Head of caudate nucleus (tissue), 42 donors: Measurements from ENCODE around the gene GET4.
A peak's percentile ranks its signal among the peaks of the same experiment; 100 is the strongest.
"Not testable (repeated sequence)": the region's sequence is repeated elsewhere in the genome, so short reads cannot be mapped to it uniquely, and the experiment has no call there.

ENCODE experiments used
- DNase-seq, 42 donors: peaks; one replicate each; pipeline versions ENCODE4 v3.0.0 to v3.0.0-alpha.2; 2020 to 2021; ENCODE audit warnings: mixed read lengths in 7 of 42
- intact Hi-C: fragments of 100-400 bp; cut with DNase I; formaldehyde crosslinking; loops from one replicate; pipeline ENCODE4 v1.15.0; 2022

The GET4 gene

GRCh38 chr7:929311-929711 is 53.0 kb downstream of the GET4 start:
- peak in 37 of 42 donors; percentile 38 to 86 (median 69) for DNase-seq
- intact Hi-C loops: no loop called here

- intact Hi-C loops: no loop called here
- DNase-seq: peak in 8 of 42 donors; percentile 4 to 30 (median 12)
These were observed 54.8 kb downstream of the GET4 start for GRCh38 chr7:930975-931758.

- intact Hi-C loops: no loop called here
- DNase-seq: peak in 2 of 42 donors; percentile 15 to 33
These were observed 55.7 kb downstream of the GET4 start for GRCh38 chr7:931871-932650.

GRCh38 chr7:932651-932975 is 56.3 kb downstream of the GET4 start:
- intact Hi-C loops: no loop called here

GRCh38 chr7:934469-935163 is 58.3 kb downstream of the GET4 start:
- DNase-seq: peak in 1 of 42 donors; percentile 15
- intact Hi-C loops: no loop called here

More at GRCh38 chr7:932651-932975, 56.3 kb downstream of the GET4 start:
- DNase-seq: peak in 2 of 42 donors; percentile 13 to 20

- intact Hi-C loops: no loop called here
- peak in 1 of 42 donors; percentile 15 for DNase-seq
These were observed 59.0 kb downstream of the GET4 start for GRCh38 chr7:935164-935873.

GRCh38 chr7:935874-936385 is 59.6 kb downstream of the GET4 start:
- DNase-seq: no peak
- intact Hi-C loops: no loop called here

- peak in 1 of 42 donors; percentile 11 for DNase-seq
- intact Hi-C loops: no loop called here
These were observed 60.2 kb downstream of the GET4 start for GRCh38 chr7:936386-937054.

- intact Hi-C loops: no loop called here
- DNase-seq: no peak
These were observed 61.6 kb downstream of the GET4 start for GRCh38 chr7:937856-938484.

- DNase-seq: no peak
- intact Hi-C loops: no loop called here
These were observed 62.3 kb downstream of the GET4 start for GRCh38 chr7:938546-939185.

- no peak for DNase-seq
- intact Hi-C loops: no loop called here
These were observed 63.5 kb downstream of the GET4 start for GRCh38 chr7:939843-940242.

- intact Hi-C loops: no loop called here
- DNase-seq: no peak
These were observed 64.5 kb downstream of the GET4 start for GRCh38 chr7:940599-941408.

GRCh38 chr7:943793-944192 is 67.4 kb downstream of the GET4 start:
- DNase-seq, intact Hi-C loops: not testable (repeated sequence)

GRCh38 chr7:944744-945143 is 68.4 kb downstream of the GET4 start:
- intact Hi-C loops: no loop called here

GRCh38 chr7:945147-945555 is 68.8 kb downstream of the GET4 start:
- DNase-seq: no peak
- intact Hi-C loops: no loop called here

More at GRCh38 chr7:944744-945143, 68.4 kb downstream of the GET4 start:
- no peak for DNase-seq

- intact Hi-C loops: no loop called here
- DNase-seq: no peak
These were observed 69.4 kb downstream of the GET4 start for GRCh38 chr7:945556-946255.
